ENCODE results near the gene BCAP29. TPM values are rescaled to one million over a fixed set of nuclear protein-coding genes. Genes with fewer than 3 reads are reported as not detected.

Gene BCAP29
- total RNA-seq, 1 experiment from 2014 or later: 35.3 TPM

DNA sequence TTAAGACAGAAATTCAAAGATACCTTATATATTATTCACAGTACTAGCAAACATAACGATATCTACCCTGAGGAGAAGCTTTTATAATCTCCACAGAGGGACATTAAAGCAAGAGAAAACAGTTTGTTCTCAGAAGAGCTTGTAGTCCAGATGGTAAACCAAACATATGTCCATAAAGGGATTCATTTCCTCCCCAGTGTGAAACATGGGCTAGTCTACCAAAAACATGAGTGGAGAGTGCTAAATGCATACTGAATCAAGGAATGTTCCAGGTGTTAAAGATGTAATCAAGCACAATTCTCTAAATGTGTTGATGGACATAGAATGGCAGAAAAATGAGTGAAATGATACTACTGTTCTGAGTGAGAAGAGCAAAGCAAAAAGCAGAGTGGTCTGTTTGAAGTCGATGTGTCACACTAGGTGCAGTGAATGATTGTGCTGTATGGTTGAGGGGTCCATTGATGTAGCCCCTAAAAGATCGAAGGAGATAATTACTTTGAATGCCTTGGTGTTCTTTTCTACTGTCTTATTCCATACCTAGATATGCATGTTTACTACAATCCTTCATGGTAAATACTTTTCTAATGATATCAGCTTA, 25.3 kb downstream of the BCAP29 start:
- H3K36me3 ChIP-seq (ENCODE audit: control insufficient read depth, insufficient read depth, low read length): no peaks in the 10 kb centered on the region
- DNase-seq: no peak
- H3K27me3 ChIP-seq (replicated peaks; ENCODE audit: control insufficient read depth, insufficient read depth, low read length): no peaks in the 10 kb centered on the region
- no peak overlapping the region for H3K4me3 ChIP-seq (ENCODE audit: low read depth, low read length)
- peaks cover 9% of the 10 kb centered on the region for H3K4me1 ChIP-seq
- Mint-ChIP-seq H3K9me3 (ENCODE audit: unreplicated experiment) (no peaks in the 10 kb centered on the region), H3K4me3 (ENCODE audit: unreplicated experiment) (no peak overlapping the region), H3K4me1 (ENCODE audit: low read depth, unreplicated experiment) (no peaks in the 10 kb centered on the region), H3K27me3 (ENCODE audit: insufficient read depth, unreplicated experiment) (no peaks in the 10 kb centered on the region), H3K27ac (ENCODE audit: unreplicated experiment) (no peak overlapping the region), H3K36me3 (ENCODE audit: insufficient read depth, unreplicated experiment) (no peaks in the 10 kb centered on the region)
- ChIA-PET POLR2A (no interaction called here), CTCF (no interaction called here)
- no peak for TF ChIP-seq CTCF (IDR thresholded peaks at IDR 0.05; ENCODE audit: insufficient read depth in 1 of 2, low read depth in 1 of 2, low read length in 1 of 2, severe bottlenecking in 1 of 2, unreplicated experiment in 1 of 2)
- BruUV-seq (replicated peaks): no TSS peak
- intact Hi-C loops (cut with micrococcal nuclease; ENCODE audit: unreplicated experiment): no loop called here
- H3K9me3 ChIP-seq: no peaks in the 10 kb centered on the region

GRCh38 chr7:107606303-107606702, 26.3 kb downstream of the BCAP29 start:
- CTCF ChIA-PET: no interaction called here
- BruUV-seq (replicated peaks): no TSS peak

DNA sequence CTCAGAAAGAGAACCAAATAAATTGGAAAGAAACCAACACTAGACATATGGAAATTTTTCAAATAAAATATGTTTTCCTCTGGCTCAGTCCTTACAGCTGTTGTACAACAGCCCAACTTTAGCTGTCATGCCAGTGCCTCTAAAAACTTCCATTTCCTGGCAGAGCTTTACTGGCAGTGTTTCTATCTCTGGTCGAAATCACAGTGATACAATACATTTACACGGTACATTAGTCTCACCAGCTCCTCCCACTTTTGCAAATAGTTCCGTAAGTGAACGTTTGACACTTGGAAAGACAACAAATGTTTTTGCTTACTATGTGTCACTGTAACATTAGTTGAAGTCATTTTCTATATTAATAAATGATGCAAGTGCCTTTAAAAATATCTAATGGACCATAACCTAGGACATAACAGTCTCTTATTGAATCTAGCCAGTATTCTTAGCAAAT, 29.8 kb downstream of the BCAP29 start:
- Mint-ChIP-seq H3K9me3 (ENCODE audit: unreplicated experiment) (no peaks in the 10 kb centered on the region), H3K36me3 (ENCODE audit: insufficient read depth, unreplicated experiment) (no peaks in the 10 kb centered on the region), H3K27me3 (ENCODE audit: insufficient read depth, unreplicated experiment) (no peaks in the 10 kb centered on the region), H3K27ac (ENCODE audit: unreplicated experiment) (no peak overlapping the region), H3K4me3 (ENCODE audit: unreplicated experiment) (no peak overlapping the region), H3K4me1 (ENCODE audit: low read depth, unreplicated experiment) (no peaks in the 10 kb centered on the region)
- H3K36me3 ChIP-seq (ENCODE audit: control insufficient read depth, insufficient read depth, low read length): no peaks in the 10 kb centered on the region
- no peaks in the 10 kb centered on the region for H3K4me1 ChIP-seq
- no peak for TF ChIP-seq CTCF (IDR thresholded peaks at IDR 0.05; ENCODE audit: insufficient read depth in 1 of 2, low read depth in 1 of 2, low read length in 1 of 2, severe bottlenecking in 1 of 2, unreplicated experiment in 1 of 2)
- ChIA-PET POLR2A (no interaction called here), CTCF (no interaction called here)
- no peak overlapping the region for H3K4me3 ChIP-seq (ENCODE audit: low read depth, low read length)
- DNase-seq: no peak
- BruUV-seq (replicated peaks): no TSS peak
- no peaks in the 10 kb centered on the region for H3K27me3 ChIP-seq (replicated peaks; ENCODE audit: control insufficient read depth, insufficient read depth, low read length)
- intact Hi-C loops (cut with micrococcal nuclease; ENCODE audit: unreplicated experiment): no loop called here
- no peaks in the 10 kb centered on the region for H3K9me3 ChIP-seq

More at GRCh38 chr7:107606303-107606702, 26.3 kb downstream of the BCAP29 start:
- Histone ChIP-seq H3K9me3 (no peaks in the 10 kb centered on the region), H3K36me3 (ENCODE audit: control insufficient read depth, insufficient read depth, low read length) (no peaks in the 10 kb centered on the region), H3K27me3 (replicated peaks; ENCODE audit: control insufficient read depth, insufficient read depth, low read length) (no peaks in the 10 kb centered on the region), H3K4me1 (peaks cover 9% of the 10 kb centered on the region), H3K4me3 (ENCODE audit: low read depth, low read length) (no peak overlapping the region)
- H3K27ac Mint-ChIP-seq (ENCODE audit: unreplicated experiment): no peak overlapping the region
- TF ChIP-seq CTCF (IDR thresholded peaks at IDR 0.05; ENCODE audit: insufficient read depth in 1 of 2, low read depth in 1 of 2, low read length in 1 of 2, severe bottlenecking in 1 of 2, unreplicated experiment in 1 of 2): no peak
- no peaks in the 10 kb centered on the region for H3K27me3 Mint-ChIP-seq (ENCODE audit: insufficient read depth, unreplicated experiment)
- no peaks in the 10 kb centered on the region for H3K9me3 Mint-ChIP-seq (ENCODE audit: unreplicated experiment)
- no peak overlapping the region for H3K4me3 Mint-ChIP-seq (ENCODE audit: unreplicated experiment)
- intact Hi-C loops (cut with micrococcal nuclease; ENCODE audit: unreplicated experiment): no loop called here
- POLR2A ChIA-PET: no interaction called here
- no peaks in the 10 kb centered on the region for H3K36me3 Mint-ChIP-seq (ENCODE audit: insufficient read depth, unreplicated experiment)
- no peak for DNase-seq
- no peaks in the 10 kb centered on the region for H3K4me1 Mint-ChIP-seq (ENCODE audit: low read depth, unreplicated experiment)
